Activated CD4-positive, CD25-positive, alpha-beta regulatory T cell treated with anti-CD3 and anti-CD28 coated beads, Interleukin-2, amount 50 U/mL, for 24 hours (primary cell): ENCODE results near the gene ABHD17C.

Source experiments
- ATAC-seq, 2 donors: fragments of 150-1000 bp; cut with Tn5 transposase; one replicate each; pipeline ENCODE4 v1.10.0; 2021; ENCODE audit warnings: mild to moderate bottlenecking in 1 of 2, moderate library complexity in 1 of 2

ABHD17C gene

DNA sequence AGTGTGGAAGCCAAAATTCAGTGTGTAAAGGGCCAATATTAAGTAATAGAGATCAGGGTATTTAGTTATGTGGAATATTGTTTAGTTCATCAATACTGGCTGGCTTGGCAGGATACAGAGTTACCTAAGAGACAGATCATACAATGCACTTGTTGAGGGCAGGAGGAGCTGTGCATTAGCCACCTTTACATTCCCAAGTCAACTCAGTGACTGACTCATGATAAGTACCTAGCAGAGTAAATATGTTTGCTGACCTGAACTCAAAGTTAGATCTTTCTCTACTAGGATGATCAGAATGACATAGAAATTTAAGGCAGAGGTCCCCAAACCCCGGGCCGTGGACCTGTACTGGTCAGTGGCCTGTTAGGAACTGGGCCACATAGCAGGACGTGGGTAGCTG lies 3.5 kb upstream of the ABHD17C start:
- no peak for ATAC-seq

DNA sequence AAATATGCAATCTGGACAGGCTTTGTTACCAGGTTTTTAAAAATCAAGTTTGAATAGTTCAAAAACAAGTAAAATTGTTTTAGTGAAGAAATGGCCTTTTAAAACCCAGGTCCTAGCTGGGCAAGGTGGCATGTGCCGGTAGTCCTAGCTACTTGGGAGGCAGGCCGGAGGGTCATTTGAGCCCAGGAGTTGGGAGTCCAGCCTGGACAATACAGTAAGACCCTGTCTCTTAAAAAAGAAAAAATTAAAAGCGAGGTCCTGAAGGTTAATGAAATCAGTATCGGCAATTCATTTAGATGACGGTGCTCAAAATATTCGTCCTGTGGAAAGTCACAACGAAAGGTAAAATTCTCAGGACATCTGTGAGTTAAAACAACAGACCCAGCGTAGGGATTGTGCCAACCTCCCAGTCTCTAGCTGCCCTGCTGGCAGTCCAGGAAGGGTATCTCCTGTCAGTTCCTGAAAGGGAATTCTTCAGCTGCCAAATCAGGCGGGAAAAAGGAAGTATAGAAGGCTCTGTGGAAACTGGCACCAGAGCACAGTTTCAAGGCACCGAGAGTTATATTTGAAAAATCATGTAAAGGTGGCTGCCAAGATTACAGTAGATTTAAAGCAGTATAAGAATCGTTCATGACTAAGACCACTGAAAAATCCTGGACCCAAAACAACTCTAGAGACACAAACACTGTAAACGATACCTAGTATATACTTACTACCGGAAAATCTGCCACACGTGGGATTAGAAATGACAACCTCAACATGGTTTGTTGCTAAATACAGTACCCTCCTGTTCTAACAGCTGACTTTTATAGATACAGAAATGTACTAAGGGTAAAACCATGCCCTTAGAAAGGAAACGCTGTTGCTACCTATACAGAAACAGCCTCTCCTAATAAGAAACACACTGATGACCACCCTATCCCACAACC lies 1.2 kb upstream of the ABHD17C start:
- peak in 1 of 2 donors; percentile 12 for ATAC-seq

DNA sequence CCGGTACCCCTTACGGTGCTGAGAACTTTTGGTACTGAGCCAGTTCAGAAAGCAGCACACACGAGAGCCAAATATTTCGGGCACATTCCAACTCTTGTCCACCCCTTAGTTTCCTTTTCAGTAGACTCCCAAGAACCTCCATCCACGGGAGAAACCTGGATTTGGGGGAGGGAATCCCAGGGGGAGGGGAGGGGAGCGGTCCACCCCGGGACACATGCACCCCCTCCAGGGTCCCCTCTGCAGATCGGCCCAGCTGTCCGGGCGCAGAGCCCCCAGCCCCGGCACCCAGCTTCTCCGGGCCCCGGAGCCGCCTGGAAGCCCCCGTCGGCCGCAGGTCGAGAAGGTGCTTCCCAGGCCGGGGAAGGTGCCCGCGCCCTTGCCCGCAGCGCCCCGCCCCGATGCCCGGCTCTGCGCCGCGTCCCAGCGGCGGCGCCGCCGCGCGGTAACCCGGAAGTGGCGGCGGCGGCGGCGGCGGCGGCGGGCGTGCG lies 455 bp upstream of the ABHD17C start:
- peak; percentile 10 to 24 for ATAC-seq

DNA sequence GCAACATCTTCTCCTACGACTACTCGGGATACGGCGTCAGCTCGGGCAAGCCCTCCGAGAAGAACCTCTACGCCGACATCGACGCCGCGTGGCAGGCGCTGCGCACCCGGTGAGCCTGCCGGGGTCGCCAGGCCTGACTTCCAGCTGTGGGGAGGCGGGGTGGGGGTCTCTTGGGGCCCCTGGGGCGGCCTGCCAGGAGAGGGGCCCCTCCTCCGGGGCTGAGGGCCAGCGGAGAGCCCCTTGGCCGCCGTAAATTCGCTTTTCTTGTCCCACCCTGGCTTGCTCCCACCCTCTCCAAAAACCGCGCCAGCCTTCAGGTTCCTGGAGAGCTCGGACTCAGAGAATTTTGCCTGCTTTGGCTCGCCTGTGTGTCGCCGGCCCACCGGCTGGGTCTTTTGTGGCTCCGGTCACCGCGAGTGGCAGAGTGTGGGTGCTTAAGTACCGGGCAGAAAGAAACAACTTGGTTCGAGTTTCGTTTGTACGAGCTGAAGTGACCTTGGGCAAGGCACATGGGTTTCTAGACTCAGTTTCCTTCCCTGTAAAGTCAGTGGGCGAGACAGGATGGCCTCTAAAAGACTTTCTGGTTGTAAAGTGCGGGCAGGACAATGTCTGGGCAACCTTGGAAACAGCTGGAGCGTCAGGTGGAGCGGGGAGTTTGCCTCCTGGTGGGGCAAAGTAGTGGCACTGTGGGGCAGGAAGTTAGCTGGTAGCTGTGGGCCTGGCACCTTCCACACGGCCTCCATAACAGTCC lies 976 bp downstream of the ABHD17C start:
- ATAC-seq, result no peak

DNA sequence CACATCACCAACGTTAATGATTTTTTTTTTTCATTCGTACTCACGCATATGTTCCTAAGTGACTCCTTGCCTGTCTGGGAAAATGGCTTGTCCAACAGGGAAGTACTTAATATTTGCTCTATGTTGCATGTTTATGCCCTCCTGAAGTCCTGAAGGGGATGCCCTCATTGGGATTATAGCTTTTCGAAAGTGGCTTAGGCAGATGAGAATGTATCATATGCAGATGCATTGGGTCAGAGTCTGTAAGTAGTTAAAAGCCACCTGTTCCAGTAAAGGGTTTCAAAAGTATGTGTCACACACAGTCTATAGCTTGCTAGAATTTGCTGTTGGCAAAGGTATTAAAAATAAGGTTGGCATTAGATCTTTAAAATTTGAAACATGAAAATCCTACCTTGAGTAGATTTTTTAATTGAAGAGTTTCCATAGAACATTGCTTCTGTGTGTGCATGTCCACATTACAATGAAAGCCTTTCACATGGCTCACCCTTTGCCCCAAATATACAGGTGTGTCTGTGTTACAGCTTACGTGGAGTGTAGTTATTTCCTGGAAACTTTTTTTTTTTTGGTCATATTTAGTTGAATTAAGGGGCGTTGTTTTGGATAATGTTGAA lies 2.1 kb downstream of the ABHD17C start:
- ATAC-seq, result no peak

DNA sequence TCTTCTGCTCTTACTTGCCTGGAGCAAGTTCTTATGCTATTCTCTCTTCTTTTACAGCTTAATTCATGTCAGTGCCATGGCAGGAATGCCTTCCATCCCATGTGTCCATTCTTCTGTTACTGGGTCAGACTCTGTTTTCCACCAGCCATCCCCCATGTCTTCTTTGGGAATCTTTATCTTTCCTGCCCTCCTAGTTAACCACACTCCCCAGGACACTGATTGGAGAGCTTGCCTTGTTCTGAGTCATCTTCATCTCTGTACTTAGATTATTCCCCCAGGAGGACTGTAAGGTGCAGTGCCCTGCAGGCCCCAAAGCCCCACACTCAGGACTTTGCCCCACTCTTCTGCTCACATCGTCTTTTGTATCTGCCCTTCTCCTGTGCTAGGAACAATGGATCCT lies 3.6 kb downstream of the ABHD17C start:
- no peak for ATAC-seq

DNA sequence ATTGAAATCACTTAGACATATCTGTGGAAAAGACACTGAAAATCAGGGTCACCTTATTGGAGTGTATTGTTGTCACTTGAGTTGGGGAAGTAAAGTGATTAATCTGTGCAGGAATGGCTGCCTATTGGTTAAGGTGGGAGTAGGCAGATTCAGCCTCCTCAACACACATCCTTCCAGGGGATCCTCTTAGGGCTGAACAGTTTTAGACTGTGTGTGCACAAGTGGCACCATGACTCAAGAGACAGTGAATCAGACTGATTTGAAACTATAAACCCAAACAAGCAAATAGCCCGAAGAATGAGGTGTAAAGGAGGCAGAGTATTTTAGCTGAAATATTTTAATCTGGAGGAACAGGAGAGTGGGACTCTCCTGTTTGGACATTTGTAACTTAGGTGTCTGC lies 4.9 kb downstream of the ABHD17C start:
- ATAC-seq, result no peak

DNA sequence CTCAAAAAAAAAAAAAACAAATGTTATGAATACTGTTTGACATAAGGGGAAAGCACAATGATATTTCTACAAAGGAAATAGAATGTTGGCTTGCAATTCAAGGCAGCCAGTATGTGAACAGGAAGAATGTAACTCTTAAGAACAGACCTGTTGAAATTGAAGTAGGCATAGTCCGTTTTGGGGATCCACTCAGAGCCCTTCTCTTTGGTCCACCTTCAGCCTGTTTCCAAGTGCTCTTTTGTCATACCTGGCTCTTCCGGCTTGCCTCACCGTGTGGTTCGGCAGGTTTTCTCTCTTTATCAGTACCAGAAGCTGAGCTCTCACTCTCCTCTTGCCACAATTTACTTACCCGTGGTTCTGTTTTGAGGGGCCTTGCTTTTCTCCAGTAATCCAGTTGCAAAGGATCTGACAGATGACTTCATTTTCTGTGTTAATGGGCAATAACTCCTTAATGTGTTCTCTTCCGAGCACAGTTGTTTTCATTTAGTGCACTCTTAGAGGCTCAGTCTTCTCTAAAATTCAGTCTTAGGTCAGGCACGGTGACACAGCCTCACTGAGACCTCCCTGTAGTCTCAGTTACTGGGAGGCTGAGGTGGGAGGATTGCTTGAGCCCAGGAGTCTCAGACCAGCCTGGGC lies 6.7 kb downstream of the ABHD17C start:
- ATAC-seq, result no peak

DNA sequence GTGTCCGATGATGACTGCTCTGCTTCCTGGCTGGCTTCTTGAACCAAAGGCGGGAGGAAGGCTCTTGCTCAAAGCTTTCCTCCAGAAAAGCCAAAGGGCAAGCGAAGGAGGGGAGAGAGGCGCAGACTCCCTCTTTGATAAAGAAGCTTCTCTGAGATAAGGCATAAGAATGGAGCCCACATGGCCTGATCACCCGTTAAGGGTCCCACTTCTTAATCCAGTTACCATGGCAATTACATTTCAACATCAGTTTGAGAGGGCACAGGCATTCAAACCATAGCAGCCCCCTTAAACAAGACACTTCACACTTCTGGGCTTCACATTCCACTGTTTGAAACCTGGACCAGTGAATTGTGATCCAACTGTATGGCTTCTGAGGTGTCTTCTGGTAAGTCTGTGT lies 8.0 kb downstream of the ABHD17C start:
- no peak for ATAC-seq

DNA sequence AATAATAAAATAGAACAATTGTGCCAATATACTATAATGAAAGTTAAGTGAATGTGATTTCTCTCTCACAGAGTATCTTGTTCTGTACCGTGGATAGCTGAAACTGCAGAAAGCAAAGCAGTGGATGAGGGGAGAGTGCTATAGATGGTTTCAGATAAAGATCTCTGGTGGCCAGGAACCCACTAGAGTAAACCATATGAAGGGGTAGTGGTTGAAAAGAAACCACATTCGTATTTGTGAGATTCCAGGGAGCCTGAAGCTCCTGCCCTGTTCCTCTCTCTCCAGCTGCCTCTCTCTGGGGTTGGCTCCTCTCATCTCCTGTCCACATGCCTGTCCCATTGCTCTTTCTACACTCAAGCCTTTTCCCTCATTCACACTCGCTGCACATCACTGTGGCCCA lies 8.9 kb downstream of the ABHD17C start:
- no peak for ATAC-seq

DNA sequence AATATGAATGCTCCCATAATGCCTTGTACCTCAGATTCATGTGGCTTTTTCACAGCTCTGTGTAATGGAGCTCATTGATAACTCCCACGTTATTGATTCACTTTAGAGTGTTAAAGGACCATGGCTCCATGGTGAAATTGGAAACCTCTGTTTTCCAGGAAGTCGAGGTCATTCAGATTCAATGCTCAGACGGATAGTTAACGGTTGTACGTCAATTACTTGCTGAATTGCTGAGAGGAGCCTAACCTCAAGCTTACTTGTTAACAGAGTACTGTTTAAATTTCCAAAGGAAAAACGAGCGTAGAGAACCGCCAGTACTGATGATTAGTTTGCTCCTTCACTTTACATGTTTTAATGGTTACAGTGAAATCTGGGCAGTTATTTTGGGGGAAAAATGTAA lies 11.1 kb downstream of the ABHD17C start:
- ATAC-seq, result no peak

DNA sequence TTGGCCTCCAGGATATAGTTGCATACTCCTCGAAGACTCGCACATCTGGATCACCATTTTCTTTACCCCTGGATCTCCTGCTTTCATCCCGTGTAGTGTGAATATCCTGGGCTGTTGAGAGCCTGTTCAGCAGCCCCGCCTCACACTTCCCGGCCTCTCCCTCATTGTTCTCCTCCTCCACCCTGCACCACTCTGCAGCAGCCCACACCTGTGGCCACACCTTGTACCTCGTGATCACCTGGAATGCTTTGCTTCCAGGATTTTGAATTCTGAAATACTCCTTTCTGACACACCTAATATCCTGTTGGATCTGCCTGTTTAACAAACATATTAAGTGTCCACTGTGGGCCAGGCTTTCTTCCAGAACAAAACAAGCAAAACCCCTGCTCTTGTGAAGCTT lies 14.4 kb downstream of the ABHD17C start:
- no peak for ATAC-seq

DNA sequence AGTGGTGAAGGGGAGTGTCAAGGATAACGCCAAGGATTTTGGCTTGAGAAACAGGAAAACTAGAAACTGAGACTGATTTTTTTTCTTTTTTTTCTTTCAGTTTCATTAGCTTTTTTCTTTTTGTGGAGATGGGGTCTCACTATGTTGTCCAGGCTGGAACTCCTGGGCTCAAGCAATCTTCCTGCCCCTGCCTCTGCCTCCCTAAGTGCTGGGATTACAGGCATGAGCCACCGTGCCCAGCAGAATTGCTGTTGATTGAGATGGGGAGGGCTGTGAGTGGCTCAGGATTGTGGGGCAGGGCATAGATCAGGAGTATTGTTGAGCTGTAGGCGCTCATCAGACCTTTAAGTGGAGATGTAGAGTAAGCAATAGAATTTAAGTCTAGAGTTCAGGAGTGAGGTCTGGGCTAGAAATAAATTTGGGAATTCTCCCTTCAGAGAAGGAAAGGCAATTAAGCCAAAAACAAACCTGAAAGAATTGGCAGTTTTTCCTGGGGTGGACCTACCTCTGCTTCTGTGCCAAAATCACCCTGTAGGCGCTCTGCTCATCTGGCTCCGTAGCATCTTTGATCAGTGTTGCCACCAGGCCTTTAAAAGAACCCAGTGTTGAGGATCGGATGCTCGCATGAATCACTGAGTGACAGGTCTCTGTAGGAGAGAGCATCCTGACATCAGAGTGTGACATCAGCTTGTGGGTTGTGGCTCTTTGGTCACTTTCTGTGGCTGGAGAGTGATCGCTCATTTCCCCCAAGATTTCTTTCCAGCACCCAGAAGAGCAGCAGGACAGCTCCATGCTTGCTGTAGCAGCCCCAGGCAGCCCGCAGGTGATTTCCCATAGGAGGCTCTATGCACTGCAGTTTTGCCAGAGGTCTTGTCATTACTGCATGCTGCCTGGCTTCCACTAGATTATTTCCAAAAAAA lies 15.8 kb downstream of the ABHD17C start:
- peak; percentile 55 to 61 for ATAC-seq

DNA sequence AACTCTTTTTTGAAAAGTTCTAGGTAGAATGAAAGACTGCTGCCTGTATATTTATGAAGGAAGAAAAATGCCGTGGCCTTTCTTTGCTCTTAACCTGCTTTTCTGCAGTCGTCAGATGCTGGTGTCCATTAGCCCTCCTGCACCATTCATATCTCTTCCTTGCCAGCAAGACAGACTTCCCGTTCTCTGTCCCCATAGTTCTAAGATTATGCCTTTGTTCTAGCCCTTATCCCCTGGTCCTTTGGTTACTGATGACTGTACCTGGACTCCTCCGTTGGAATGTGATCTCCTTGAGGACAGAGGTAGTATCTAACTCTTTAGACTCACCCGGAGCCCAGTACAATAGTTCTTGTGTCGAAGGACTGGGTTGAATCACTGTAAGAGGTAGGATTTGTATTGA lies 16.8 kb downstream of the ABHD17C start:
- no peak for ATAC-seq

DNA sequence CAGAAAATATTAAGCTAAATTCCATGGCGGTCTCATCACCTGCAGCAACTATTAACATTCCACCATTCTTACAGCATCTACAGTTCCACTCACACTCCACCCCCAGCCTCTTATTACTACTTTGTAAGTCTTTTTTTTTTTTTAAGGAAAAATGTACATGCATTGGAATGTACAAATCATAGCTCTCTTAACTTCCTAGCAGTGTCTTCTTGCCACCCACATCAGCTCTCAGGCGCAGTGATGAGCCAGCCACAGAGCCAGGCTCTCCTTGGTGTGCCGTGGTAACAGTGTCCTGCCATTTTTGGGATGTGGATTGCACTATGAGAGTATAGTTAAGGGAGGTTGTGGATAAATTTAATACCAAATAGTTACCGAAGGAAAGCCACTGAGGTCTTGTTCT lies 17.8 kb downstream of the ABHD17C start:
- ATAC-seq, result no peak

DNA sequence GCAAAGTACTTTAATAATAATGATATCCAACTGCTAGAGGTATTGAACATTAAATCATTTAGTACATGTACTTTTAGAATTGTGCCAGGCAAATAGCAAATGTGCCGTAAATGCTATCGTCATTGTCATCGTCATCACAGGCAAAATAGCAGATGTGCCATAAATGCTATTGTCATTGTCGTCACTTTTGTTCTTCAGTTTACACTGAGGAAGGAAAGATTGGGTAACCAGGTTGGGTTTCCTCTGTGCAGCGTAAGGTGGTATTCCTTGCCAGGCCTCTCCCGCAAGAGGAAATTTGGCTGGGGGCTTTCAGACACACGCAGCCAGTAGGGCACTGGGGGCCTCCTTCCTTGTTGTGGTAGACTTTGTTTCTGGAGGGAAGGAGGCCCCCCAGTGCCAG lies 26.4 kb downstream of the ABHD17C start:
- ATAC-seq, result no peak

DNA sequence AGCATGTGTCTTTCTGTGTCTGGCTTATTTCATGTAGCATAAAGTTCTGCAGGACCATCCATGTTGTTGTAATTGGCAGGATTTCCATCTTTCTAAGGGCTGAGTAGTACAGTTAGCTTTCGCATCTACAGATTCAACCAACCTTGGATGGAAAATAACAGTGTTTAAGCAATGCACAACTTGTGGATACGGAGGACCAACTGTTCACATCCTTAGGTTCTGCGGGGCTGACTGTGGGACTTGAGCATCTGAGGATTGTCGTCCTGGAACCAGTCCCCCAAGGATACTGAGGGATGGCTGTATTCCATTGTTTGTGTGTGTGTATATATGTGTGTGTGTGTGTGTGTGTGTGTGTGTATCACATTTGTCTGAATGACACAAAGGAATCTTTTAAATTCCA lies 27.7 kb downstream of the ABHD17C start:
- ATAC-seq, result no peak

DNA sequence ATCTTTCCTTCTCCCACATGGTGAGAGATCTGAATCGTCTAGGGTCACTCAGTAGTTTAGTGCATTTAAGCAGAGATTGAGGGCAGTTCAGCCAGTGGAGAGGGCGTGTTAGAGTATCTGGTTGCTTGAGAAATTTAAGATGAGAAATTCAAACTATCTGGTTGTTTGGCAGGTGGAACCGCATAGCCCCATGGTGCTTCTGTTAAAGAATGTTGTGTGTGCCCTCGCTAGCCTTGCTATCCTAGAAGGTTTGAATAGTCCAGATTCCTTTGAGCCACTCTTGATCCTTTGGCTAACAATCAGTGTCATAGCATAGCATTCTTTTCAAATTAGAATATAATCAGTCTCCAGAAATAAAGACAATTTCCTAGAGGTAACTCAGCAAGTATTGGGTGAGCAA lies 32.1 kb downstream of the ABHD17C start:
- no peak for ATAC-seq

DNA sequence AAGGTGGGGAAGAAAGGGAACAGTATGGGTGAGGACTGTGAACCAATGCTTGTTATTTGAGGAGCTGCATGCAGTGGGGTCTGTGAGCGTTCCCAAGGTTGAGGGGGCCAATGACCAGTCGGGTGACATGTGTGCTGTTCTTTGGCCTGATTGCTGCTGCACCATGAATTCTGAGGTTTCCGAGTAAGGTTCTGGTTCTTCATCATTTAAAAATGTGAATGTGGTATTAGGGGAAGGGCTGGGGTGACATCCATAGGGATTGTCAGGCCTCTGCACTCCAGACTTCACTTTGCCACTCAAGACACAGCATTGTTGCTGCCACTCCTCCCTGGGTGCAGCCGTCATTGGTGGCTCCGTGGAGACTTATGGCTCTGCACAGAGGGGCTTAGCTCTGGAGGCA lies 32.5 kb downstream of the ABHD17C start:
- ATAC-seq, result no peak

DNA sequence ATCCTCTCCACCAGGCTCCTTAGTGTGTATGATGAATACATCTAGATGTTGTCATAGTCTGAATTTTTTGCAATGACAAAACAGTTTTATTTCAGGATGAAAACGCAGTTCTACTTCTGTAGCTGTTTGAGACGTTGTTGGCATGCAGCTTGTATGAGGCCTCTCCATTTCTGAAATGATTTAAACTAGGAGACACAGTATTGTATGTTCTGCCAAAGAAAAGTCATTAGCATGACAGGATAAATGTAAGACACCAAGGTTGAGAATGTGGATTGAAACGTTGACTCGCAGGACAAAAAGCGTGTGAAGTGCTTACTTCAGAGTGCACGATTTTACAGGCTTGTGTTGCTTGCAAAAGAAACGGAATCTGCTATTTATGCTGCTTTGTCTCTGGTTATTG lies 35.3 kb downstream of the ABHD17C start:
- ATAC-seq, result no peak

DNA sequence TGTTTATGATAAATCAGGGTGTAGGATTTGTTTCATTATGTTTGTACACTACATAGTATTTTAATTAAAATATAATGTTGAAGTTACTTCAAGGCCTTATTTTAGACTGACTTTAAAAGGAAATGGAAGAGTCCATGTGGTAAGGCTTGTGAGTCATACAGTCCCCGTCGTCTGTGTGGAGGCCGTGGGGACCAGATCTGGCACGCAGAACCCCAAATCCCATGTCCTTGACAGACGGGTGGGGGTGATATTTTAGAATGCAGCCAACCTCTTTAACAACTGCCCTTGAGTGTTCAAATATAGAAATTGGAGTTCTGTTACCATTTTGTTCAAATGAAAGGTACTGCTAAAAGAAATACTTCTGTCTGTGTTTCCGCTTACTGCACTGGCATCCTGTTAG lies 35.8 kb downstream of the ABHD17C start:
- no peak for ATAC-seq

DNA sequence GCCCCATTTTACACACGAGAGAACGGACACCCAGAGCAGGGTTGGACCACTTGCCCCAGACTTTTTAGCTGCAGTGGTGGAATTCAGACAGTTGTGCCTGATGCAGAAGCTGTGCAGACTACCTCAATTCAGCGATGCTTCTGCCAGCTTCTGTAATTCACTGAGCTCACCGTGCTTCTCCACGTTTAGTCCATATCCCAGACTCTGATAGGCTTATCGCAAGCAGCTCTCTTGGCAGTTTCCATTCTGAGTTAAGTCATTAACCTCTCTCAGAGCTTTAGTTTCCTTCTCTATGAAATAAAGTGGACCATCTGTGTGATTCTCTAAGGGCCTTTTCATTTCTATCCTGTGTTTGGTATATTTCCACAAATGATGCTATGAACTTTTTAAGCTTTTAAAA lies 37.1 kb downstream of the ABHD17C start:
- ATAC-seq, result no peak
